A673 (cell line): ENCODE measurements around the gene STXBP5. TPM values are rescaled to one million over a fixed set of nuclear protein-coding genes. Genes with fewer than 3 reads are reported as not detected.

Source experiments
- BruUV-seq: library from RNA; stranded (reverse); fragments of 400-500 nt; replicated peaks from 2 replicates; lab custom pipeline; 2021; lab: Mats Ljungman, UMichigan
- CTCF ChIA-PET: fragments of 300-600 bp; sonication (Branson Sonifier 250); formaldehyde crosslinking; loops from one replicate; lab custom pipeline; 2022; ENCODE audit warnings: antibody characterized with exemption; lab: Charles Lee
- POLR2A ChIA-PET: fragments of 300-600 bp; sonication (Branson Sonifier 250); formaldehyde crosslinking; loops from one replicate; lab custom pipeline; 2022; ENCODE audit warnings: antibody characterized with exemption; ENCODE audit not compliant: low non-redundant PET; lab: Charles Lee
- DNase-seq: peaks from one replicate; pipeline ENCODE4 v3.0.0-alpha.2; 2015; ENCODE audit warnings: low spot score
- H3K27ac ChIP-seq: fragments of 200-600 bp; sonication (generic); 2 replicates; pipeline ENCODE4 v1.5.1; 2016; ENCODE audit warnings: mixed run types, low read depth, mild to moderate bottlenecking, mixed read lengths, antibody characterized with exemption, low read length; ENCODE audit not compliant: poor library complexity, severe bottlenecking
- H3K27me3 ChIP-seq: fragments of 200-600 bp; sonication (generic); replicated peaks from 2 replicates; pipeline ENCODE4 v1.6.1; 2017; ENCODE audit warnings: mixed run types, low read depth, mild to moderate bottlenecking, mixed read lengths, antibody characterized with exemption, low read length; ENCODE audit not compliant: insufficient read depth, poor library complexity
- H3K36me3 ChIP-seq: fragments of 200-600 bp; sonication (generic); 2 replicates; pipeline ENCODE4 v1.6.1; 2016; ENCODE audit warnings: mixed run types, mild to moderate bottlenecking, mixed read lengths, antibody characterized with exemption, low read length; ENCODE audit not compliant: insufficient read depth, poor library complexity, severe bottlenecking
- H3K4me1 ChIP-seq: fragments of 200-600 bp; sonication (generic); 2 replicates; pipeline ENCODE4 v1.6.1; 2017; ENCODE audit warnings: mixed run types, mild to moderate bottlenecking, mixed read lengths, antibody characterized with exemption, low read length; ENCODE audit not compliant: insufficient read depth, poor library complexity, severe bottlenecking
- H3K4me3 ChIP-seq: fragments of 200-600 bp; sonication (generic); 2 replicates; pipeline ENCODE4 v1.5.1; 2016; ENCODE audit warnings: low read depth, mixed run types, mild to moderate bottlenecking, mixed read lengths, low read length; ENCODE audit not compliant: poor library complexity, severe bottlenecking
- H3K9me3 ChIP-seq: fragments of 200-600 bp; sonication (generic); 2 replicates; pipeline ENCODE4 v1.6.1; 2016; ENCODE audit warnings: mixed run types, low read depth, mild to moderate bottlenecking, mixed read lengths, antibody characterized with exemption, low read length; ENCODE audit not compliant: poor library complexity, severe bottlenecking
- EZH2 ChIP-seq: fragments of 200-600 bp; sonication (generic); IDR thresholded peaks from 2 replicates; pipeline ENCODE4 v1.6.1; 2017; ENCODE audit warnings: borderline replicate concordance, low read depth, mild to moderate bottlenecking, mixed read lengths, antibody characterized with exemption, low read length; ENCODE audit not compliant: poor library complexity, severe bottlenecking
- intact Hi-C: fragments of 100-400 bp; cut with micrococcal nuclease; formaldehyde crosslinking; loops from one replicate; pipeline ENCODE4 v1.10.0; 2022; ENCODE audit not compliant: unreplicated experiment
- total RNA-seq: library from RNA; stranded (reverse); gene quantifications from 2 replicates; pipeline ENCODE4 v1.2.3, GENCODE V29; 2021
- TF ChIP-seq, protein P1 (sequence below): fragments of 300-800, 200-600 bp; sonication (generic); conservative IDR thresholded peaks from 2 replicates; pipeline ENCODE4 v1.5.1; 2017; ENCODE audit warnings: low read depth, mild to moderate bottlenecking, antibody characterized with exemption, low read length, moderate library complexity, mixed read lengths

Gene STXBP5
- total RNA-seq, 1 experiment from 2014 or later, result 14.5 TPM

- H3K27me3 ChIP-seq, result no peaks in the 10 kb centered on the region
- H3K27ac ChIP-seq, result no peak overlapping the region
- H3K36me3 ChIP-seq, result no peaks in the 10 kb centered on the region
- ChIA-PET POLR2A (interaction anchor here (0.7 kb wide), 1 partner anchor 1077 kb away, joined by 5 read pairs; no protein-coding TSS in a partner anchor), CTCF (no interaction called here)
- H3K4me1 ChIP-seq, result peaks cover 11% of the 10 kb centered on the region
- no peaks in the 10 kb centered on the region for H3K9me3 ChIP-seq
- no peak overlapping the region for H3K4me3 ChIP-seq
- no peak for TF ChIP-seq EZH2
- TF ChIP-seq, protein P1, sequence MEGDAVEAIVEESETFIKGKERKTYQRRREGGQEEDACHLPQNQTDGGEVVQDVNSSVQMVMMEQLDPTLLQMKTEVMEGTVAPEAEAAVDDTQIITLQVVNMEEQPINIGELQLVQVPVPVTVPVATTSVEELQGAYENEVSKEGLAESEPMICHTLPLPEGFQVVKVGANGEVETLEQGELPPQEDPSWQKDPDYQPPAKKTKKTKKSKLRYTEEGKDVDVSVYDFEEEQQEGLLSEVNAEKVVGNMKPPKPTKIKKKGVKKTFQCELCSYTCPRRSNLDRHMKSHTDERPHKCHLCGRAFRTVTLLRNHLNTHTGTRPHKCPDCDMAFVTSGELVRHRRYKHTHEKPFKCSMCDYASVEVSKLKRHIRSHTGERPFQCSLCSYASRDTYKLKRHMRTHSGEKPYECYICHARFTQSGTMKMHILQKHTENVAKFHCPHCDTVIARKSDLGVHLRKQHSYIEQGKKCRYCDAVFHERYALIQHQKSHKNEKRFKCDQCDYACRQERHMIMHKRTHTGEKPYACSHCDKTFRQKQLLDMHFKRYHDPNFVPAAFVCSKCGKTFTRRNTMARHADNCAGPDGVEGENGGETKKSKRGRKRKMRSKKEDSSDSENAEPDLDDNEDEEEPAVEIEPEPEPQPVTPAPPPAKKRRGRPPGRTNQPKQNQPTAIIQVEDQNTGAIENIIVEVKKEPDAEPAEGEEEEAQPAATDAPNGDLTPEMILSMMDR, result no peak
- intact Hi-C loops, result no loop called here
- BruUV-seq, result no TSS peak
- no peak for DNase-seq
Observed at GRCh38 chr6:147331401-147331800, 127.2 kb downstream of the STXBP5 start.

GRCh38 chr6:147337921-147338320 is 133.7 kb downstream of the STXBP5 start:
- POLR2A ChIA-PET, result no interaction called here
- H3K4me3 ChIP-seq, result no peak overlapping the region
- intact Hi-C loops, result no loop called here
- H3K27me3 ChIP-seq, result no peaks in the 10 kb centered on the region
- BruUV-seq, result no TSS peak
- no peak for DNase-seq
- no peaks in the 10 kb centered on the region for H3K4me1 ChIP-seq
- no peaks in the 10 kb centered on the region for H3K36me3 ChIP-seq
- no peak for TF ChIP-seq EZH2
- TF ChIP-seq, protein P1, result no peak
- no peaks in the 10 kb centered on the region for H3K9me3 ChIP-seq
- no peak overlapping the region for H3K27ac ChIP-seq
- CTCF ChIA-PET, result no interaction called here

GRCh38 chr6:147341486-147341885 is 137.3 kb downstream of the STXBP5 start:
- H3K4me1 ChIP-seq, result no peaks in the 10 kb centered on the region
- no peak for TF ChIP-seq EZH2
- TF ChIP-seq, protein P1, result no peak
- no peak overlapping the region for H3K27ac ChIP-seq
- no TSS peak for BruUV-seq
- DNase-seq, result no peak
- H3K27me3 ChIP-seq, result no peaks in the 10 kb centered on the region
- ChIA-PET CTCF (no interaction called here), POLR2A (no interaction called here)
- no peak overlapping the region for H3K4me3 ChIP-seq
- H3K36me3 ChIP-seq, result no peaks in the 10 kb centered on the region
- intact Hi-C loops, result no loop called here
- H3K9me3 ChIP-seq, result no peaks in the 10 kb centered on the region
